GM21526 (cell line): ENCODE data around the gene WFS1.

Experiments used
- ATAC-seq: cut with Tn5 transposase; IDR thresholded peaks from one replicate; pipeline ENCODE4 v1.9.1; 2021; ENCODE audit warnings: moderate library complexity; ENCODE audit not compliant: unreplicated experiment, low FRiP score

The WFS1 gene

DNA sequence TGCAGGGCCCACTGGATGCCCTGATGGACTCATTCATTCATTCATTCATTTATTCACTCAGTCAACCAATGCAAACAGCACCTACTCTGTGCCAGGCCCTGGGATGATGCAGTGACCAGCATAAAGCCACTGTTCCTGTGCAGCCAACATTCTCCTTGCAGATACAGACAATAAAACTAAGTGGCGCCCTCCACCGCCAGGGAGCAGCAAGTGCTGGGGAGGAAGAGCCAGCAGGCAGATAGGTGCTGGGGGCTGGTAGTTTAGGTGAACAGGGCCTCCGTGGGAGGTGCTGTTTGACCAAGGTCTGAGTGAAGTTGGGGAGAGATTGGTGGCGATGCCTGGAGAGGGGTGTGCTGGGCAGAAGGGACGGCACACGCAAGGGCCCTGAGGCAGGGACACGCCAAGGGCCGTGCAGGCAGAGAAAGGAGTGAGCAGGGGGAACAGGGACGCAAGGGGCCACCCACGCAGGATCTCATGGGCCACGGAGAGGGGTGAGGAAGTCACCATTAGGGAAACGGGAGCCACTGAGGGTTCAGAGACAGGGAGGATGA, 65.5 kb downstream of the WFS1 start:
- ATAC-seq: no peak

DNA sequence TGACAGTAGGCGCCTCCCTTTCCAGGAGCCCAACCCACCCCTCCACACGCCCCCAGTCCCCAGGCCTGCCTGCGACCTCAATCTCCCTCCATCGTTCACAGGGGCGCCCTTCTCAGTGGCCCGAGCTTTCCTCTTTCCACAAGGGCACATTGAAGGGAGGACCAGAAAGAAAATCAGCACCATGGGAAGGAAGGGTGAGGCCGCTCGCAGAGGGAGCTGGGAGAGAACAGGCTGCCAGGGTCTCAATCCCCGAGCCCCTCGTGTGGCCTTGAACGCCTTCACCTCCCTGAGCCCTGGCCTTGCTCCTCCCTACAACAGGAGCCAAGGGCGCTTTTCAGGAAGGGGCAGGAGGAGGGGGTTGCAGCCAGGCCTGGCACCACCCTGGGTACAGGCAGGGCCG, 66.5 kb downstream of the WFS1 start:
- ATAC-seq: no peak

DNA sequence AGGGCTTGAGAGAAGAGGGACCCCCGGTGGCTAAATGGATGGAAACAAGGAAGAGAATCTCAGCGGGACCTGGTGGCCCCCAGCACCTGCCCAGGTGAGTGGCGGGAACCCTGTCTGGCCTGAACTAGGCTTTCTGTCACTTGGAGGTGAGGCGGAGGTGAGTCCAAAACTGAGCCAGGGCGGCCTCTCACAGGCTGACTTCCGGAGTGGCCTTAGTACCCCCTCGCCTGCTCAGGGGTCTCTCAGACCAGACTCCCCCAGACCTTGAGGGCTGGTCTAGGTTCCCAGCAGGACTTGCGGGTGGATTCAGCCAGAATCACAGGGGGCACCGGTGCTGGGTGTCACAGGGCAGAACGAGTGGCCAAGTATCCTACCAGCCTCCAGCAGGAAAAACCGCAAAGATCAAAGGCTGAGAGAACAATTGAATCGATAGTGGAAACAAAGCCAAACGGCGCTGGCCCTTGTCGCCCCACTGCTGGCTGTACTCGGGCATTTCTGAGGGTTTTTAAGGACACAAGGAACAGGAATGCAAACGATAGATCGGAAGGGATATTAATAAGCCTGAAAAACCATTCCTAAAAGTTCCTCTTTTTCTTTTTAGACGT, 67.8 kb downstream of the WFS1 start:
- ATAC-seq: no peak

DNA sequence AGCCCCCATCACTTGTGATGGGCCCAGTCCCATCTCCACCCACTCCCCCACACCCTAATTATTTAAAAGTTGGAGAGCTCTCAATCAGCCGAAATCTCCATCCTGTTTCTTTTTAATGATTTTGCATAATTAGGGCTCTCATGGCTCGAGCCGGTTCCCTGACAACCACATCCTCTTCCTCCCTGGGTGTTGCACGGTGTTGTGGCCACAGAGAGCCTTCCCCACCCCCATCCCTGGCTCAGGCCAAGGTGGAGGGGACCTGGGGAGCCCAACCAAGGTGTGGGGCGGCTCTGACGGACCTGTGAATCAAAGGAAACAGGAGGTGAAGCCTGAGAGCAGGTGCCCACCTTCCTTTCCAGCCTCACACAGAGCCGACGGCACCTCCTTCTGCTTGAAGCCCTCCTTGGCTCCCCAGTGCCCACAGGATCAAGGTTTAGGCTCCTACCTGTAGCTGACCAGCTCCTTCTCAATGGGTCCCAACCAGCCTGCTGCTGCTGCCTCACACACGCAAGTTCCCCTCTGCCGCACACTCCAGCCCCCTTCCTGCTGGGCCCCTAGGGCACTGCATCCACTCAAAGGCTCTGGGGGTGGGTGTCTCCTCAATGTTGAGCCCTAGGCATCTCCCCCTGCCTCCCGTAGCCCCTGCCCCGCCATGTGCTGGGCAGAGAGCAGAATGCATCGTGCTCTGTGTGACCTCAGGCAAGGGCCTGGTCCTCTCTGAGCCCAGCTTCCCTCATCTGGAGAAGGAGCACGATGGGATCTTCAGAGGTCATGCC, 68.7 kb downstream of the WFS1 start:
- ATAC-seq: no peak

DNA sequence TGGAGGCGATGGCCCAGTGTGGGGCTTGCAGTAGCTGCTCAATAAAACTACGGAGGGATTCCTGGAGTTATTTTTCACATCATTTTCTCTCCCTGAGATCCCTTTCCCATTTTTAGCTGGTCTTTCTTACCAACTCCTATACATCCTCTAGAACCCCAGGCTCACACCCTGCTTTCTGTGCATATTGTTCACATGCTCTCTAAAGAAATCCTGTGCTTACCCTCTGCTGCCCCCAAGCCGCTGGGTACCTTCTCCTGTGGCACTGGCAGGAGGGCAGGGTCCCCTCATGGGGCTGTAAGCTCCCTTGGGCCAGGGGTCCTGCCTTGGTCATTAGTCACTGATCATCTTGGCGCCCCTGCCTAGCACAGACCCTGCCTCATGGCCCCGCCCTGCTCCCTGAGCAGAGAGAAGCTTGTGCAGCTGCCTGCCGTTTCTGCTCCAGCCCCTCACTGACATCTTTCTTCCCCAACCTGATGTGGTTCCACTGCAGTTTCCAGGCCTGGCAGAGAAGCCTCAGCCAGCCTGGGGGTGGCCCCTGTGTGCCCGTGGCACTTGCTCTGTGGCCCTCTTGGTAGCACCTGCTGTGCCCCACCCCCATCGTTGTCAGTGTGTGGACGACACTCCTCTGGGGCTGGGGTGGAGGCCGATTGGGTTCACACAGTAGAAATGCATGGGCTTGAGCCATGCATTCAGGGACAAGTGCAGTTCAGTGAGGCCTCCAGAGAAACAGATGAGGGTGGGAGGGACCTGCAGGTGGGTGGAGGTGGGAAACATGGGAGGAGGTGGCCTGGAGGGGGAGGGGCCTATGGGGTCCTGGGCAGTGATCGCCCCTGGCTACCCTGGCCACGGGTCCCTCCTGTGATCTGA, 69.5 kb downstream of the WFS1 start:
- ATAC-seq: no peak

DNA sequence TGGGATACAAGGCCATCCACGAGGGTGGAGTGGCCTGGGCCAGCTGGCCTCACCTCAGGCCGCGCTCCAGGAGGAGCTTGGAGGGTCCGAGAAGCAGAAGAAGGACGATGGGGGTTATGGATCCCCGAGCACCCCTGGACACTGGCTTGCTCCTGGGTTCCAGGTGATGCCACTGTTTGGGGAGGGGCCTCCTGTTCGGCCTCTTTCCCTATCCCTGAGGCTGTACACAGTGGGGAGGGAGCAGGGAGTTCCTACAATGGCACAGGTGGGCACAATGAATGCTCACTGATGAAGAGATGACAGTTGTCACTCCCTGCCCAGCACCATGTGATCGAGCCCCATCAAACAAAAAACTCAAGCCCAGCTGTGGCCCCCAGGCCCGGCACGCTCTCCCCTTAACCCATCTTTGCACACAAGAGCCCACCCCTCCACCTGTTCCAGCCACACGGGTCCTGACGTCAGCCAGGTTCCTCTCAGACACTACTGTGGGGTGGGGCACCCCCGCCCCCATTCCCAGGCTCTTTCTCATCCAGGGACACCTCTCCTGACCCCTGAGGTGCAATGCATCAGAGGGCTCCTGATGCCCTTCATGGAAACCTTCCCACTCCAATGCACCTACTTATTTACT, 70.3 kb downstream of the WFS1 start:
- no peak for ATAC-seq

DNA sequence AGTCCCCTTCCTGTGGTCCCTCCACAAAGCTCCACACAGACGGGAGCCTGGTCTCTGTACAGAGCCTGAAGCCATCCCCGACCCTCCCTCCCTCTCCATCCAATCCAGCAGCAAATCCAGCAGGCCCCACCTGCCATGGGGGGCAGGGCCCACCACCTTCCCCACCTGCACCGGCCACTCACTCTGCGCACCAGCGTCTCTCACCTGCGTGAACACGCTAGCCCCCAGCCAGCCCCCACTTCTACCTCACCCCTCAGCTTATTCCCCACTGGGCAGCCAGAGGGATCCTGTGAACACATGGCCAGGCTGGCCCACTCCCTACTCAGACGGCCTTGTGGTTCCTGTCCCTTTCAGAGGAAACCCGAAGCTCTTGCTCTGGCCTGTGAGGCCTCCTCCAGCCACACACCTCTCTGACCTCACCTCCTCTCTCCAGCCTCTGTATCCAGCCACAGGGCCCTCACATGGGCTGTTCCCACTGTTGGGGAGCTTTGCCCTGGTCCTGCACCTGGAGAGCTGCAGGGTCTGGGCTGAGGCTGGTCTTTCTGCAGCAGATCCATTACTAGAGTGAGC, 70.9 kb downstream of the WFS1 start:
- ATAC-seq: no peak

DNA sequence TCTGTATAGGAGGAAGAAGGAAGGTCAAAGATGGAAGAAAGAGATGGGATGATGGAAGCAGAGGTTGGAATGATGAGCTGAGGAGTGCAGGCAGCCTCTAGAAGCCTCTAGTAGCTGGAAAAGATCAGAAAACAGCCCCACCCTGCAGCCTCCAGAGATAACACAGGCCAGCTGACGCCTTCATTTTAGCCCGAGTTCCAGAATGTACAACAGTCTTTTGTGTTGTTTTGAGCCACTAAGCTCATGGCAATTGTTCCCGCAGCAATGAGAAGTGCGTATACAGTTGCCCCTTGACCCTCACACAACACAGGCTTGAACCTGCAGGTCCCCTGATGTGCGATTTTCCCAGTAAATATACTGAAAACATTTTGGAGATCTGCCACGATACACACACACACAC, 72.0 kb downstream of the WFS1 start:
- ATAC-seq: no peak

DNA sequence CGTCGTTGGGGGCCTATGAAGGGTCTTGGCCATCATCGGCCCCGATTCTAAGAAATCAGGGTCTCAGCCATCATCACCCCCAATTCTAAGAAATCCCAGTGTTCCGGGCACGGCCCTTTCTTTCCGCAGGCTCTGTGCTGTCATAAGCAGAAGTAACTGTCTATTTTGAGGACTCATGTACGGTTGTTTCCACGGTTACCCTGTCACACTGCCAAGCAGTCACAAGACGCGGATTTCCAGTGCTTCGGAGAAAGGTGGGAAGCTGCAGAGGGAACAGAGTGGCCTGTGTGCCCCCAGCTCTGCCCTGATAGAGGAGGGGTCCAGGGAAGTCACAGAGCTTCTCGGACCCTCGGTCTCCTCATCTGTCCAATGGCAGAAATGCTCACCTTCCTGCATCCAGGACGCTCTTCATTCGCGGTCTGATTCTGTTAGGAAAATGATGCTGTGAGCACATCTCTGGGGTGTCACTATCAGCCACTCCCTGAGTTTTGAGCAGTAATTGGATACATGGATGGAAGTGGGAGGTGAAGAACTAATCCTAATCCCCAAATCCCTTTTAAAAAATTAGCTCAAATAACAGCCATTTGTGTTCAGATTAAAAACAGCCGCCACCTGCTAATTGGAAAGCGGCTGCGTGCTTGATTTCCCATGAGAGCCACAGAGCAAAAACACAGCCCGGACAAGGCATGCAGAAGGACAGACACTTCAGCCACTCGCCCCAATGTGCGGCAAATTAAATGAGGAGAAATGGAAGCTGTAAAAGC, 73.1 kb downstream of the WFS1 start:
- ATAC-seq: no peak

DNA sequence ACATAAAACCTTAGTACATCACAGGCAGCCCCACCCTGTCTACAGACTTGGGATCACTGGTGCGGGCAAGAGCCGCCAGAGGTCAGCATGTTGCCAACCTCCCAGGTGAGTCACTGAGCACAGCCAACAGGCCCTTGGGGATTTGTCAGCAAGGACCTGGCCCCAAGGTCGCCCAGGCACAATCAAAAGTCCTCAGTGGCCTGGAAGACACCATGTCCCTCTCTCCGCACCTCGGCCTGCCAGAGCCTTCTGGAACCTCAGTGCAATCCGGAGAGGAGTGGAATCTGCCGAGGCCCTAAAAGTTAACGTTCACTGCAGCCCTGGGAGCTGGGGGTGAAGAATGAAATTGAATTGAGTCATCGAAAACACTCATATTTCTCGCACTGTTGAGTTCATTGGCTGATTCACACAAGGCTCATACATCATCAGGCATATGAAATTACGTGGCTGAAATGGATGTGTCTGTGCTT, 74.3 kb downstream of the WFS1 start:
- no peak for ATAC-seq

DNA sequence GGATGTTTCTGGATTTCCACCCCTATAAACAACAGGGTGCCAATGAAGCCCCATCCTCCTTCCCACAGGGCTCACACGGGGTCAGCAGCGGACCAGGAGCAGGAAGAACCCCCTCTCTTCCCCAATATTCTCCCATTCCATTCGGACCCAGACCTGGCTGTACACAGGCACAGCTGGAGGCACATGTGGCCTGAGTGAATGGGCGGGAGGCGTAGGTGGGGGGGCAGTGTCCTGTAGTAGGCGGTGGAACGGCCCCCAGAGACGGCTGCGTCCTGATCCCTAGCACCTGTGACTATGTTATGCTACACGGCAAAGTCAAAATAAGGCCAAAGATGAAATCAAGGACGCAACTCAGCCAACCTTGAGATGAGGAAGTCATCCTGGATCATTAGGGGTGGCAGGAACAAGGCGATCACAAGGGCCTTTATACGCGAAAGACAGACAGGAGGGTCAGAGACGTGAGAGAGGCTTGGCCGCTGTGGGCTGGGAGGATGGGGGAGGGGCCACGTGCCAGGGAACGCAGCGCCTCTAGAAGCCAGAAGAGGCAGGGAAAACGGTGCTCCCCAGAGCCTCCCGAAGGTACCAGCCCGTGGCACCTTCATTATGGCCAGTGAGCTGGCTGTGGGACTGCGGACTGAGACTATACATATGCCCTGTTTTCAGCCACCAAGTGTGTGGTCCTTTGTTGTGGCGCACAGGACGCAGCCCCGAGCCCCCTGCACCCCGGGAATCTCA, 75.6 kb downstream of the WFS1 start:
- ATAC-seq: no peak

DNA sequence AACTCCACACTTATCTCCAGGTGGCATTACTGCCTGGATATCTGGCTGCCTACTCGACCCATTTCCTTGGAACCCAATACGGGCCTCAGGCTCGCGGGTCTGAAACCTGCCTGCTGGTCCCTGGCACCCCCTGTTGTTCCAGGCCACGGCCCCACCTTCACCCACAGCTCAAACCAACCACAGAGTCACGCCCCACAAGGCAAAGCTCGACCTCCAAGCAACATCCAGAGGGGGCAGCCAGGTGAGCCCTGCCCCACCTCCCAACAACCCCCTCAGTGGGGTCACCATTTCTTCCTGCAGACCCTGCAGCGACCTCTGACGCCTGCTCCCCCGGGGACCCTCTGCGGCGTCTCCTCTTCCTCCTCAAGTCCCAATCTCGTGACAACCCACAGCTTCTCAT, 76.2 kb downstream of the WFS1 start:
- ATAC-seq: no peak

DNA sequence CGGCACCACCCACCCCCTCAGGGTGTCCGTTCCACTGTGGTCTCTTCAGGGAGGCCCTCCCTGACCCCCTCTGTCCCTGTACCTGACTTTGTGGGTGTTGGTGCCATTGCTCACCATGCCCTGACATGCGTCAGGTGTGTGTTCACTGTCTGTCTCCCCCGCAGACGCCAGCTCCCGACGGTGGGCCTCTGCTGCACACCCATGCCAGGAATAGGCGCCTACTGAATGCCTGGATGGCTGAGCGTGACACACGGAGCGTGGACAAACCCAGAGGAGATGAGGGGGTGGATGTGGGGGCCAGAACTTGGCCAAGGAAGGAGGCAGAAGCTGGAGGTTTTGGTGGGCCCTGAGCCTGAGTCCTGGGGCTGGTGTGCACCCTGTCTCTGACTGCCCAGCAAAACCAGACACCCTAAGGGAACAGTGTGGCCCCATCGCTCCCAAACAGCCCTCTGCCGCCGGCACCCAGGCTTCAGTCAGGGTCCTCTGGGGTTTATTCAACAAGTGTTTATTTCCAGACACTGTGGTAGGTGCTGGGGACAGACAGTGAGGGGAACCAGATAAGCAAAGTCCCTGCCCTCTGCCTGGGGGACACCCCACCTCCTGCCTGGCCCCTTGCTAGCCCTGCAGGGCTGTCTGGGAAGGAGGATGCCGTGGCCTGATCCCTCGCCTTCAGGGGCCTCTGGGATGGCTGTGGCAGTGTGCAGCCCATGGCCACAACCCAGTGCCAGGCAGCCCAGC, 76.9 kb downstream of the WFS1 start:
- ATAC-seq: no peak

DNA sequence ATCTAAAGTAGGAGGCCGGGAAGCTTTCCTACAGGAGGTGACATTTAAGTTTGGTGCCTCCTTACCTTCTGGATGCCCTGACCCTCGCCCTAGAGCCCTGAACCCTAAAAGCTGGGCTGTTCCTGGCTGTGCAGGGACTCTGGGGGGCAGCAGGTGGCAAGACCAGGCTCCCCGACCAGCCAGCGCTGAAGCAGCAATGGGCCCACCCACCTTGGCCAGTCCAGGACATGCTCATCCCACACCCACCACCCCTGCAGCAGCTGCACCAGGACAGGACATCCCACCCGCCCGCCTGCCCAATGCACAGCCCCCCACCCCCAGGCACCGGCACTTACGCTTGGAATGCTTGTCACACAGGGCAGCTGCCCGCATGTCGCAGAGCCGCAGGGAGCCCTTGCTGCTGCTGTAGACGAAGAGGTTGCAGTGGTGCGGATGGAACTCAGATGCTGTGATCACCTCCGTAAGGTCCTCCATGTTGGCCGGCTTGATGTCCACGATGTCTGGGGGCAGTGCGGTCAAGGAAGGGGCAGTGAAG, 77.9 kb downstream of the WFS1 start:
- ATAC-seq: no peak

DNA sequence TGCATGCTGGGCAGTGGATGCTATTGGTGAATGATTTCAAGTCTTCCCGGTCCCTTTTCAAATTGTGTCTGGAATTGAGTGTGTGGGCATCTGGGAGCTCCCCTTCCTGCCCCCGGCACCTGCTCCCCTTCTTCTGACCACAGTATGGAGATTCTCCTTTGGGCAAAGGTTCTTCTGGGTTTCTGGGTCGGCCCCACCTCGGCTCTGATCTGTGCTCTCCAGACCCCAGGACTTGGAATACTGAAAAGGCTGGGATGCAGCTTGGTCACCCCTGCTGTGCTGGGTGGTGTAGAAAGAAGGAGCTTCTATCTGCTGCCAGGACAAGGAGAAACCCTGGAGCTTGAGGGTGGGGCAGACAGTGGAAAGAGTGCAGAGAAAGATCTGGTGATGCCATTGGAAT, 78.8 kb downstream of the WFS1 start:
- no peak for ATAC-seq

DNA sequence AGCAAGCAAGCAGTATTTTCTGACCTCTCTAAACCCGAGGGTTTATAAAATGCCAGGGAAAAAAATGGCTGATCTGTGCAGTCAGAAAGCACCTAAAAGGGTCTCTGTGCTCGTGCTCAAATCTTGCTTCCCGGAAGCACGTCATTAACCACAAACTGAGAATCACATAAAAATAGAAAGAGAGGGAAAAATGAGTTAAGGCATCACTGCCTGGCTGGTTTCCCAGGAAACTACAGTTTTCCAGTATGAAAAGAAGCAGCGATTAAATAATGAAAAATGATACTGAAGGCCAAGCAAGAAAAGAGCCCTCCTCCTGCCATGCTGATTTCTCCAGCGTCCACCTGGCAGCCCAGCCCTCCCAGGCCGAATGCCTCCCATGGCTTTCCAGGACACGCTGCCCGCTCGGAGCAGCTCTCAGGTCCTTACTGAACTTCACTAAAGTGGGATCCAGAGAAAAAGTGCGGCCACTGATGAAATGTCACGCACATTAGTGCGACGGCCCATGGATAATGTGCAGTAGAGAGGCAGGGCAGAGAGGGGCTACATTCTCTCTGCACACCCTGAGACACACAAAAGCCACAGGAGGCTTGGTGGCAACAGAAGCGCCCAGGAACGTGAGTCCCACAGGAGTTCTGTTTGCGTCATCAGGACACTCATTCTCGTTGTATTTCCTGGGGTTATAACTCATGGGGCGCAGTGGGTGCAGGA, 80.4 kb downstream of the WFS1 start:
- no peak for ATAC-seq

DNA sequence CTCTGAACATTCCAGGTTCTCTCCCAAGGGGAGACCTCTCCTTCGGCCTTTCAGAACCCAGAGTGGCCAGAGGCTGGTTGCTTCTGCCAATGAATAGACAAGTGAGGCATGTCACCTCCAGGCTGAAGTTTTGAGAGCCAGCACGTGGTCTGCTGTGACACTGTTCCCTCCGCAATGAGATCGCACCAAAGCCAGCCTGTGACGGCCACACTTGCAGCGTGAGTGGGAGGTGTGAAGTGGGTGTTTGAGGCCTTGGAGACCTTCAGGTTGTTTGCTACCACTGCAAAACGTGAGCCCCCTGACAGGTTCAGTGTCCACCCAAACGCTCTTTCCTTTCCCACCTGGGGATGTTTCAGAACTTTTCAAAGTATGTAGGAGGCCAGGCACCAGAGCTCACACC, 81.0 kb downstream of the WFS1 start:
- ATAC-seq: no peak
